Measurements from ENCODE around the gene SMPD3. TPM values are rescaled to one million over a fixed set of nuclear protein-coding genes. Genes with fewer than 3 reads are reported as not detected.

Gene SMPD3
- total and polyA plus RNA-seq, 2 of the 8 experiments (the other 6 are each of a cell fraction or from before 2014, with no cell fraction given): 0.39 to 1.3 TPM

GRCh38 chr16:68369697-68370580, 78.4 kb downstream of the SMPD3 start (continued):
- TF ChIP-seq KDM4A (IDR thresholded peaks at IDR 0.05; ENCODE audit: low read depth, low read length, severe bottlenecking) (no peak), CTBP2 (IDR thresholded peaks at IDR 0.05; ENCODE audit: borderline replicate concordance, insufficient read depth, insufficient read length, low read length) (no peak), NRF1 (IDR thresholded peaks at IDR 0.05; ENCODE audit: low read depth, low read length) (no peak), SP1 (IDR thresholded peaks at IDR 0.05; ENCODE audit: low read depth, low read length) (no peak), USF2 (IDR thresholded peaks at IDR 0.05; ENCODE audit: low read length) (no peak), RAD21 (IDR thresholded peaks at IDR 0.05 in 1 of 2, conservative IDR thresholded peaks at IDR 0.05 in 1 of 2; ENCODE audit: low read depth in 2 of 2, low read length in 2 of 2) (no peak), SP4 (IDR thresholded peaks at IDR 0.05; ENCODE audit: low read length) (no peak), MAX (IDR thresholded peaks at IDR 0.05) (no peak)
